Measurements from ENCODE around the gene PROCA1.

The PROCA1 gene, protein sequence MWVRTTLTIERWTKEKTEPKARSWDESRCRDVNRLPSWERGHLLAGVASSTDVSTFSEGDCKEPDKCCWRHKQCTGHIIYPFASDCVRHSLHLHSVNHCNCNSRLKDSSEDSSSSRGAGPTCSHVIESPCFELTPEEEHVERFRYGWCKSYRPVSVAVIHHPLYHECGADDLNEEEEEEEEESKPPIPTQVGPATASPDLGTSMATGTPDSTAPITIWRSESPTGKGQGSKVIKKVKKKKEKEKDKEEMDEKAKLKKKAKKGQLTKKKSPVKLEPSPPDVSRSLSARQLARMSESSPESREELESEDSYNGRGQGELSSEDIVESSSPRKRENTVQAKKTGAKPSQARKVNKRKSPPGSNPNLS

DNA sequence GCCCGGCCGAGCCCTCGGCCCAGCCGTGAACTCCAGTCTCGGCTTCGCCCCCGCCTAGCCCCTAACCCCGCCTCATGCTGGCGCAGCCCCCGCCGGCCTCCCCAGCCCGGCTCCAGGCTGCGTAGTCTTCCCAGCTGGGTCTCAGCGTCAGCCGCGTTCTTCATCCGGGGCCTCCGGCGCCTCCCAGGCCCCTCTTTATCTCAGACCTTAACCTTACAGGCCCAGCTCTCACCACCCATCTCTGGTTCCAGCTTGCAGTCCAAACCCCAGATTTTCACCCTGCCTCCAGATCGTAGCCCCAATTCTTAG lies at the start of gene PROCA1:
TSS of gene PROCA1 (minus strand) at position 166 of the 309 bp plus-strand sequence. CDS start 228 bp downstream, outside the sequence.
- DNase-seq (ENCODE audit: low read depth in 3 of 3): no peak

- DNase-seq (ENCODE audit: low read depth in 3 of 3): no peak
These were observed 49.2 kb upstream of the PROCA1 start for GRCh38 chr17:28760601-28761562.

DNA sequence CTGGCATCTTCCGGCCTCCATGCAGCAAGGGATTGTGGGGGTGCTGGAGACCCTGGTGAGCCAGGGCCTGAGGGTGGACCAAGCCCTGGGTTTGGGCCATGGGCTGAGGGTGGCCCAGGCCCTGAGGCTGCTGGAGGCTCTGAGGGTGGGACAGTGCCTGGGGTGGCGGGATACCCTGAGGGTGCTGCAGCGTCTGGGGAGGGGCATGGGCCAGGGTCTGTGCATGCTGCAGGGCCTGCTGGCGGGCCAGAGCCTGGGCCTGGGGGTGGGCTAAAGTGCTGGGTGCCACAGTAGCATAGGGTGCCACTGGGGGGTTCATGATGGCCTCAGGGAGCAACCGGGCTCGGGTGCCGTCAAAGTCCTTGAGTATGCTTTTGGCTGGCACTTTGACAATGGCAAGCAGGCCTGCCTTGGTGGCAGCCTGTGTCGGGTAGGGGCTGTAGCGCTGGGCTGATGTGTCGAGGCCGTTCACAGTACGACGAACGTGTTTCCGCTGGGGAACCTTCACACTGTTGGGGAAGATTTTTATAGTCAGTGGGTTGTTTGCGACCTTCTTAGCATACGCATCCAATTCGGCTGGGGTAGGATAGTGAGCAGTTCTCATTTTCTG lies 47.7 kb upstream of the PROCA1 start:
- DNase-seq (ENCODE audit: low read depth in 3 of 3): no peak

DNA sequence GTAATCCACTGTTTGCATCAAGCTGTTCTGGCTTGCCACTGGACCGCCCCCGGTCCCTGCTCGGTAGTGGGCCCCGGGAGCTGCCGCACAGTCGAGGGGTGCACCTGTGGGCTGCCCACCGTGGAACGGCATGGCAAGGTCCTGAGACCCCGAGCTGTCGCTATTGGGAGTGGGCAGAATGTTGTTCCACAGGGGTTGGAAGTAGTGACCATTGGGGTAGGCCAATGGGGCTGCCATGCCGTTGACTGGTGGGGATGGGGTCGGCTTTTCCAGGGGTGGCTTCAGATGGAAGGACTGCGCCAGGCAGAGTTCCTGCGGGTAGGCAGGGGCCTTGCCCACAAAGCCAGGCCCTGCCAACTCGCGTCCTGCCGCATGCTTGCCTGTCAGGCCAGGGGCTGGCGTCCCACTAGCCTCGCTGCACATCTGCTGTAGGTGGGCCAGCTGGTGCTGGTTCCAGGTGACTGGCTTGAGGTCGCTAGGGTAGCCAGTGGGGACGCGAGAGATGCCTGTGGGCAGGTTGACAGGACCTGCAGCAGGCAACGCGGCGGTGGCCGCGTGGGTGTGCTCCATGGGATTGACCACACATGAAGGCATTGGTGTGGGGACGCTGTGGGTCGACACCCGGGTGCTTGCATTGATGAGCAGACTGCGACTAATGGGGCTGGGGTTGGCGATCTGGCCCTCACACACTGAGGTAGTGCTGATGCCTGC lies 46.9 kb upstream of the PROCA1 start:
- DNase-seq (ENCODE audit: low read depth in 3 of 3): no peak

DNA sequence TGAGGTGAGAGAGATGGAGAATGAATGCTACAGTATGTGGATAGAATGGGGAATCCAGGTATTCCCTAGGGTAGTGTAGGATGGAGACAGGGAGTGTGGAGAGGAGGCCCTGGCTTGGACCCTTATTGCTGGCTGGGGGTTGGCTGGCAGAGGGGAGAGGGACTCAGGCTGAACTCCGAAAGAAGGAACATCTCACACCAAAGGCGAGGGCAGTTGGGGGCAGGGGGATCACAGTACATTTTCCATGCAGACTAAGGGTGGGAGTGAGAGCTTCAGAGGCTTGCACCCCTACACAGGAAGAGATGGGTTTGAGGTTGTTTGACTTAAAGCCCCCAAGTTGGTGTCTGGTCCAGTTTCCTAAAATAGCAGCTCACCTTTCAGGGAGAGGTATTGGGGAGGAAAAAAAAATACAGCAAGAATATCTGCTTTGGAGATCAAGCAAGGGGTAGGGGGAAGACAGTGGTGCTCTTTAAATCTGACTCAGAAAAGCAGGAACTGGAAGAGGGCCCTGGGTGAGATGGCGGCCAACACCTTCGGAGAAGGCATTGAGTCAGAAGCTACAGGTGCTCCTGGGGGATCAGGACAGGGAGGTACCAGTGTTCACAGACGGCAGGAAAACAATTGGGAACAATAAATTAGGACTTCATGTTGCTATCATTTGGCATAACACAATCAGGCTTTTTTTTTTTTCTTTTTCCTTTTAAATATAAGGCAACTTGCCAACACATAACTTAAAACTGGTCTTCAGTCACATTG lies 44.5 kb upstream of the PROCA1 start:
- no peak for DNase-seq (ENCODE audit: low read depth in 3 of 3)

- DNase-seq (ENCODE audit: low read depth in 3 of 3): no peak
These were observed 43.8 kb upstream of the PROCA1 start for GRCh38 chr17:28755486-28755885.

GRCh38 chr17:28751600-28752366 lies 40.1 kb upstream of the PROCA1 start:
- no peak for DNase-seq (ENCODE audit: low read depth in 3 of 3)

- peak; percentile 74 to 79 (median 78) for DNase-seq (ENCODE audit: low read depth in 3 of 3)
These were observed 38.7 kb upstream of the PROCA1 start for GRCh38 chr17:28750178-28751047.

- no peak for DNase-seq (ENCODE audit: low read depth in 3 of 3)
These were observed 38.0 kb upstream of the PROCA1 start for GRCh38 chr17:28749516-28750177.

DNA sequence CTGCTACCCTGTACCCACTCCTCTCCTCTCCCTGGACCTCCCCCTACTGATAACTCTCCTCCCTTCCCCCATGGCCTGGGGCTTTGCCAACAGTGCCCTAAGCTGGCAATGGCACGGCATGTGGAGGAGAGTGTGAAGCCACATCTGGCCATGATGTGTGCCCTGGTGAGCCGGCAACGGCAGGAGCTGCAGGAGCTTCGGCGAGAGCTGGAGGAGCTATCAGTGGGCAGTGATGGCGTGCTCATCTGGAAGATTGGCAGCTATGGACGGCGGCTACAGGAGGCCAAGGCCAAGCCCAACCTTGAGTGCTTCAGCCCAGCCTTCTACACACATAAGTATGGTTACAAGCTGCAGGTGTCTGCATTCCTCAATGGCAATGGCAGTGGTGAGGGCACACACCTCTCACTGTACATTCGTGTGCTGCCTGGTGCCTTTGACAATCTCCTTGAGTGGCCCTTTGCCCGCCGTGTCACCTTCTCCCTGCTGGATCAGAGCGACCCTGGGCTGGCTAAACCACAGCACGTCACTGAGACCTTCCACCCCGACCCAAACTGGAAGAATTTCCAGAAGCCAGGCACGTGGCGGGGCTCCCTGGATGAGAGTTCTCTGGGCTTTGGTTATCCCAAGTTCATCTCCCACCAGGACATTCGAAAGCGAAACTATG lies 37.3 kb upstream of the PROCA1 start:
- DNase-seq (ENCODE audit: low read depth in 3 of 3): no peak

DNA sequence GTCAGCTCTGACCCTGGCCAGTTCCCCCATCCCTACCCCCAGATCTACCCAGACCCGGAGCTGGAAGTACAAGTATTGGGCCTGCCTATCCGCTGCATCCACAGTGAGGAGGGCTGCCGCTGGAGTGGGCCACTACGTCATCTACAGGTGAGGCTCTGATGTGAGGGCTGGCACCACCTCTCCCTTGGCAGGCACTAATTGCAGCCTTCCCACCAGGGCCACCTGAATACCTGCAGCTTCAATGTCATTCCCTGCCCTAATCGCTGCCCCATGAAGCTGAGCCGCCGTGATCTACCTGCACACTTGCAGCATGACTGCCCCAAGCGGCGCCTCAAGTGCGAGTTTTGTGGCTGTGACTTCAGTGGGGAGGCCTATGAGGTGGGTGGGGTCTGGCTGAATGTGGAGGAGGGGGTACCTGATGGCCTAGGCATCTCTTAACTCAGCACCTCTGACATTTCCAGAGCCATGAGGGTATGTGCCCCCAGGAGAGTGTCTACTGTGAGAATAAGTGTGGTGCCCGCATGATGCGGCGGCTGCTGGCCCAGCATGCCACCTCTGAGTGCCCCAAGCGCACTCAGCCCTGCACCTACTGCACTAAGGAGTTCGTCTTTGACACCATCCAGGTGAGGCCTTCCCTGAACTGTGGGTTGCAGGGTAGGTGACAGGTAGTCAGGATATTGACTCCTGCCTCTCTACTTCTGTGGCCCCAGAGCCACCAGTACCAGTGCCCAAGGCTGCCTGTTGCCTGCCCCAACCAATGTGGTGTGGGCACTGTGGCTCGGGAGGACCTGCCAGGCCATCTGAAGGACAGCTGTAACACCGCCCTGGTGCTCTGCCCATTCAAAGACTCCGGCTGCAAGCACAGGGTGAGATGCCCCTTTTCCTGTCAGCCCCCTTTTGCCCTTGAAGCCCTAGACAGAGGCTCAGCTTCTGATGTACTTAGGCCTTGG lies 36.4 kb upstream of the PROCA1 start:
- no peak for DNase-seq (ENCODE audit: low read depth in 3 of 3)

- DNase-seq (ENCODE audit: low read depth in 3 of 3): no peak
These were observed 35.5 kb upstream of the PROCA1 start for GRCh38 chr17:28747051-28747691.

GRCh38 chr17:28746611-28747050 lies 34.9 kb upstream of the PROCA1 start:
- no peak for DNase-seq (ENCODE audit: low read depth in 3 of 3)

DNA sequence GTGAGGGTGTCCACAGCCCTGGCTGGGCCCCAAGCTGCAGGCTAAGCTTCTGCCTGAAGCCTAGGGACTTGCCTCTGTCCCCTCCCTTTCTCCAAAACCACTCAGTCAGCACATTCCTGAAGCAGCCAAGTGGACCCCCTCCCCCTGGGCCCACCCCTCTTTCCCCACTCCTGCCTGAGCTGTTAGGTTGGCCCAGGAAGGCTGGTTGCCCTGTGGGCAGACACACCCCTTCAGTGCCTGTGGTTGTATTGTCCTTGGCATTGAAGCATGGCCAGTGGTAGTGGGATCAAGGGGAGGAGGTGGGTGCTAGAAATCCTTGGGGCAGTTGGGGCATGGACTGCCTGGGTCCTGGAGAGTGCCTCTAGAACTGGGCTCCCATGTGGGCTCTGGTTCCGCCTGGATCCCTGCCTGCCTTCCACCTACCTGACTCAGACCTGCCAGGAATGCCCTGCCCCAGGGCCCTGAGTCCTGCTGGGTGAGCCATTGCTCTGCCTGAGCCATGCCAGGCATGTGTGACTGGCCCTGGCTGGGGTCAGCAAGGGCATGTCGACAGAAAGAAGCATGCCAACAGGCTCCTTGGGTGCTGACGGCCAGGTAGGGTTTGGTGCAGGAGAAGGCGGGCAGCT lies 34.2 kb upstream of the PROCA1 start:
- no peak for DNase-seq (ENCODE audit: low read depth in 3 of 3)

DNA sequence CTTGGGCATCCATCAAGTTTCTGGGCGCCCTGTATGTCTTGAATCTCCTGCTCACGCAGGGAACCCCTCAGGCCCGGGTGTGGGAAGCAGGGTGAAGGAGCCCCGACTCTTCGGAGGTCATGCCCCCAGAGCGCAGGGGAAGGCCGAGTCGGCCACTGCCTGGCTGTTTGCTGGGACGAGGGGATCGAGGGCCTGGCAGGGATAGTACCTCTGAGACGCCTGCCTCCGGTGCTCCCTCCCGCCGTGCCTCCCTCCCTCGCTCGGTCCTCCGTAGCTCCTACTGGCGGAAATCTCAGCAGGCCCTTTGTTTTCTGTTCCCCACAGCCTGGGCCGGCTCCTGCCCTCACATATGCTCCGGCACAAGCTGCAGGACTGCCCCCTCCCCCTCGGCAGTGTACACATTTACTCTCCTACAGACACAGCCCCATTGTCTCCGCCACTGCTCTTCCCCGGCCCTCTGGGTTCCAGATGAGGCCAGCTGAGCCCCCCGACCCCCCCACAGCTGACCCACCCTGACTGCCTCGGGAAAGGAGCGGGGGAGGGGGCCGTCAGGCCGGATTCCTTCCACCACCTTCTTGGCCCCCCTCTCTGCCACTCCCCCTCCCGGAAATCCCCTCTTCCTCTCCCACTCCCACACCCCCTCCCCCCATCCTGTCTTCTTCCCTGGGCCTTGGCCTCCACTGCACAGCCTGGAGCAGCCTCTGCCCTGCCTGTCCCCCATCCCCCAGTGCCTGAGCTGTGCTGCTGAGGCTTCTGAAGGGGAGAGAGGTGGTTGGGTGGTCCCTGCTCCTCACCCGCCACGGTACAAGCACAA lies 33.5 kb upstream of the PROCA1 start:
- no peak for DNase-seq (ENCODE audit: low read depth in 3 of 3)

Data from stimulated activated CD4-positive, alpha-beta T cell treated with anti-CD3 and anti-CD28 coated beads, TNF-alpha, amount 100 ng/mL, for 4 hours (primary cell).